GM23338 (cell line): ENCODE data around the gene SLCO4C1. TPM values are rescaled to one million over a fixed set of nuclear protein-coding genes. Genes with fewer than 3 reads are reported as not detected.

ENCODE experiments used
- ATAC-seq: fragments of 200-7000 bp; cut with Tn5 transposase; 3 replicates; pipeline ENCODE4 v1.9.1; 2020
- DNase-seq: peaks from one replicate; pipeline ENCODE4 v3.0.0-alpha.2; 2015; ENCODE audit warnings: low spot score
- H2AFZ ChIP-seq: fragments of 200-600 bp; sonication (generic); 2 replicates; pipeline ENCODE4 v1.8.0; 2016; ENCODE audit warnings: antibody characterized with exemption, mild to moderate bottlenecking, moderate library complexity
- H3F3A ChIP-seq: fragments of 200-600 bp; sonication (generic); replicated peaks from 2 replicates; pipeline ENCODE4 v1.8.0; 2017; ENCODE audit warnings: antibody characterized with exemption, mixed run types, low read depth
- H3K27ac ChIP-seq: fragments of 200-600 bp; sonication (generic); 2 replicates; pipeline ENCODE4 v1.6.1; 2016; ENCODE audit warnings: low read depth
- H3K27me3 ChIP-seq: fragments of 200-600 bp; sonication (generic); 2 replicates; pipeline ENCODE4 v1.8.0; 2016; ENCODE audit warnings: mild to moderate bottlenecking, mixed run types, moderate library complexity; ENCODE audit not compliant: insufficient read depth
- H3K36me3 ChIP-seq: fragments of 200-600 bp; sonication (generic); 2 replicates; pipeline ENCODE4 v1.8.0; 2016; ENCODE audit warnings: mild to moderate bottlenecking; ENCODE audit not compliant: insufficient read depth
- H3K4me1 ChIP-seq: fragments of 200-600 bp; sonication (generic); 2 replicates; pipeline ENCODE4 v1.8.0; 2016; ENCODE audit warnings: mild to moderate bottlenecking, moderate library complexity; ENCODE audit not compliant: insufficient read depth
- H3K4me2 ChIP-seq: fragments of 200-600 bp; sonication (generic); 2 replicates; pipeline ENCODE4 v1.7.1; 2017; ENCODE audit warnings: mixed run types
- H3K4me3 ChIP-seq: fragments of 200-600 bp; sonication (generic); 2 replicates; pipeline ENCODE4 v1.6.1; 2016; ENCODE audit warnings: mixed run types
- H3K79me2 ChIP-seq: fragments of 200-600 bp; sonication (generic); replicated peaks from 2 replicates; pipeline ENCODE4 v1.8.0; 2017; ENCODE audit warnings: mild to moderate bottlenecking; ENCODE audit not compliant: insufficient read depth
- H3K9me2 ChIP-seq: fragments of 200-600 bp; sonication (generic); 2 replicates; pipeline ENCODE4 v1.8.0; 2017; ENCODE audit not compliant: insufficient read depth
- H4K20me1 ChIP-seq: fragments of 200-600 bp; sonication (generic); replicated peaks from 2 replicates; pipeline ENCODE4 v1.8.0; 2017; ENCODE audit warnings: mild to moderate bottlenecking; ENCODE audit not compliant: insufficient read depth
- H3K27ac Mint-ChIP-seq: 2 replicates; pipeline ENCODE4 v1.8.0; 2020; ENCODE audit warnings: inconsistent platforms, mild to moderate bottlenecking, moderate library complexity, mixed read lengths
- H3K27me3 Mint-ChIP-seq: 3 replicates; pipeline ENCODE4 v1.8.0; 2022; ENCODE audit warnings: low read depth, mild to moderate bottlenecking, moderate library complexity, mixed read lengths, inconsistent platforms; ENCODE audit not compliant: insufficient read depth, poor library complexity
- H3K36me3 Mint-ChIP-seq: 3 replicates; pipeline ENCODE4 v1.8.0; 2021; ENCODE audit warnings: low read depth, mild to moderate bottlenecking, inconsistent platforms, moderate library complexity, mixed read lengths
- H3K4me1 Mint-ChIP-seq: 3 replicates; pipeline ENCODE4 v1.8.0; 2020; ENCODE audit warnings: mild to moderate bottlenecking, inconsistent platforms, mixed read lengths
- H3K4me3 Mint-ChIP-seq: 3 replicates; pipeline ENCODE4 v1.8.0; 2021; ENCODE audit warnings: moderate library complexity, mild to moderate bottlenecking, inconsistent platforms, mixed read lengths
- H3K9me3 Mint-ChIP-seq: 3 replicates; pipeline ENCODE4 v1.8.0; 2020; ENCODE audit warnings: moderate library complexity, mild to moderate bottlenecking, inconsistent platforms, mixed read lengths
- CREB1 ChIP-seq: fragments of 250-450 bp; sonication (Bioruptor Pico); IDR thresholded peaks from 2 replicates; pipeline ENCODE4 v1.5.0; 2020; ENCODE audit warnings: low read depth, mild to moderate bottlenecking, moderate library complexity
- EZH2 ChIP-seq: fragments of 200-600 bp; sonication (generic); IDR thresholded peaks from one replicate; pipeline ENCODE4 v1.8.0; 2017; ENCODE audit warnings: antibody characterized with exemption, mild to moderate bottlenecking, low read depth; ENCODE audit not compliant: unreplicated experiment
- NANOG ChIP-seq: IDR thresholded peaks from 2 replicates; pipeline ENCODE4 v1.6.1; 2016; ENCODE audit warnings: antibody characterized with exemption, borderline replicate concordance
- POLR2AphosphoS5 ChIP-seq: IDR thresholded peaks from 2 replicates; pipeline ENCODE4 v1.6.1; 2016; ENCODE audit warnings: antibody characterized with exemption, low read depth
- STAT1 ChIP-seq: IDR thresholded peaks from one replicate; pipeline ENCODE4 v1.6.1; 2016; ENCODE audit warnings: antibody characterized with exemption; ENCODE audit not compliant: unreplicated experiment
- ZNF114 ChIP-seq: fragments of 250-450 bp; sonication (Bioruptor Pico); IDR thresholded peaks from 2 replicates; pipeline ENCODE4 v1.5.0; 2020; ENCODE audit warnings: mild to moderate bottlenecking, moderate library complexity
- ZNF331 ChIP-seq: fragments of 250-450 bp; sonication (Bioruptor Pico); IDR thresholded peaks from 2 replicates; pipeline ENCODE4 v1.5.0; 2020; ENCODE audit warnings: low read depth, mild to moderate bottlenecking, moderate library complexity
- polyA plus RNA-seq: library from polyadenylated mRNA; unstranded; fragments of >200 nt; fragmentation: Nextera tagmentation; extraction: Ambion mirVana; gene quantifications from 2 replicates; pipeline ENCODE4 v1.2.1, GENCODE V29; 2016
- total RNA-seq: library from RNA; depleted of rRNA; stranded (reverse); fragments of >200 nt; shearing (Covaris generic); gene quantifications from 2 replicates; pipeline ENCODE4 v1.2.3, GENCODE V29; 2014
- TF ChIP-seq, protein P1 (sequence below): IDR thresholded peaks from one replicate; pipeline ENCODE4 v1.6.1; 2018; ENCODE audit warnings: antibody characterized with exemption; ENCODE audit not compliant: unreplicated experiment
- TF ChIP-seq, protein P2 (sequence below): IDR thresholded peaks from 2 replicates; pipeline ENCODE4 v1.6.1; 2016; ENCODE audit warnings: antibody characterized with exemption
- TF ChIP-seq, protein P3 (sequence below), 2 experiments: fragments of 200-600 bp in 1 of 2; sonication (generic) in 1 of 2; conservative IDR thresholded peaks; 2 replicates each; pipeline versions ENCODE4 v1.5.1 to v1.6.1; 2016 to 2017; ENCODE audit warnings: antibody characterized with exemption in 2 of 2, low read depth in 2 of 2, mild to moderate bottlenecking in 2 of 2, moderate library complexity in 1 of 2

SLCO4C1 gene
- total and polyA plus RNA-seq, 2 experiments from 2014 or later, result 2.4 to 6.7 TPM

DNA sequence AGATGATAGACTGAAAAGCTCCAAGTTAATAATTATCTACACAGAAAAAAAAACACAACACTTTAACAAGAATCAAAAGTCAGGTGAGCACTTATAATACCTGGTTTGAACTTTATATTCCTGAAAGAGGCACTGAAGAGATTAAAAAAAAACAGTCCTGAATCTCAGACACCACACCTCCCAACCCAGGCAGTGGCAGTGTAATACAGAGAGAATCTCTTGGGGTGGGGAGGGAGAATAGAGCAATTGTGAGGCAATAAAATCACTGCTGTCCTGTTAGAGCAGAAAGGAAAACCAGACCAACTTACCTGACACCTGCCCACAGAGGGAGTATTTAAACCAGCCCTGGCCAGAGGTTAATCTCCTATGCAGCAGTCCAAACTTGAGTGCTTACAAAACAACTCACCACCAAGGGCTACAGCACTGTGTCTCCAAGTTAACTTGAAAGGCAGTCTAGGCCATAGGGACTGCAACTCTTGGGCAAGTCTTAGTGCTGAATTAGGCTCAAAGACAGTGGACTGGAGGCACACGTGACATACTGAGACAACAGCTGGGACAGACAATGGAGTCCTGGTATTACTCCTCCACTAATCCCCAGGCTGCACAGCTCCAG lies 54.2 kb downstream of the SLCO4C1 start:
- TF ChIP-seq EZH2 (no peak), CREB1 (CRISPR knock-in tag) (no peak), ZNF331 (no peak), POLR2AphosphoS5 (no peak)
- TF ChIP-seq, protein P1, sequence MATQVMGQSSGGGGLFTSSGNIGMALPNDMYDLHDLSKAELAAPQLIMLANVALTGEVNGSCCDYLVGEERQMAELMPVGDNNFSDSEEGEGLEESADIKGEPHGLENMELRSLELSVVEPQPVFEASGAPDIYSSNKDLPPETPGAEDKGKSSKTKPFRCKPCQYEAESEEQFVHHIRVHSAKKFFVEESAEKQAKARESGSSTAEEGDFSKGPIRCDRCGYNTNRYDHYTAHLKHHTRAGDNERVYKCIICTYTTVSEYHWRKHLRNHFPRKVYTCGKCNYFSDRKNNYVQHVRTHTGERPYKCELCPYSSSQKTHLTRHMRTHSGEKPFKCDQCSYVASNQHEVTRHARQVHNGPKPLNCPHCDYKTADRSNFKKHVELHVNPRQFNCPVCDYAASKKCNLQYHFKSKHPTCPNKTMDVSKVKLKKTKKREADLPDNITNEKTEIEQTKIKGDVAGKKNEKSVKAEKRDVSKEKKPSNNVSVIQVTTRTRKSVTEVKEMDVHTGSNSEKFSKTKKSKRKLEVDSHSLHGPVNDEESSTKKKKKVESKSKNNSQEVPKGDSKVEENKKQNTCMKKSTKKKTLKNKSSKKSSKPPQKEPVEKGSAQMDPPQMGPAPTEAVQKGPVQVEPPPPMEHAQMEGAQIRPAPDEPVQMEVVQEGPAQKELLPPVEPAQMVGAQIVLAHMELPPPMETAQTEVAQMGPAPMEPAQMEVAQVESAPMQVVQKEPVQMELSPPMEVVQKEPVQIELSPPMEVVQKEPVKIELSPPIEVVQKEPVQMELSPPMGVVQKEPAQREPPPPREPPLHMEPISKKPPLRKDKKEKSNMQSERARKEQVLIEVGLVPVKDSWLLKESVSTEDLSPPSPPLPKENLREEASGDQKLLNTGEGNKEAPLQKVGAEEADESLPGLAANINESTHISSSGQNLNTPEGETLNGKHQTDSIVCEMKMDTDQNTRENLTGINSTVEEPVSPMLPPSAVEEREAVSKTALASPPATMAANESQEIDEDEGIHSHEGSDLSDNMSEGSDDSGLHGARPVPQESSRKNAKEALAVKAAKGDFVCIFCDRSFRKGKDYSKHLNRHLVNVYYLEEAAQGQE, result no peak
- TF ChIP-seq, protein P2, sequence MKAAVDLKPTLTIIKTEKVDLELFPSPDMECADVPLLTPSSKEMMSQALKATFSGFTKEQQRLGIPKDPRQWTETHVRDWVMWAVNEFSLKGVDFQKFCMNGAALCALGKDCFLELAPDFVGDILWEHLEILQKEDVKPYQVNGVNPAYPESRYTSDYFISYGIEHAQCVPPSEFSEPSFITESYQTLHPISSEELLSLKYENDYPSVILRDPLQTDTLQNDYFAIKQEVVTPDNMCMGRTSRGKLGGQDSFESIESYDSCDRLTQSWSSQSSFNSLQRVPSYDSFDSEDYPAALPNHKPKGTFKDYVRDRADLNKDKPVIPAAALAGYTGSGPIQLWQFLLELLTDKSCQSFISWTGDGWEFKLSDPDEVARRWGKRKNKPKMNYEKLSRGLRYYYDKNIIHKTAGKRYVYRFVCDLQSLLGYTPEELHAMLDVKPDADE, result no peak
- H3K4me2 ChIP-seq, result no peak overlapping the region
- no peaks in the 10 kb centered on the region for H3K4me1 Mint-ChIP-seq
- H2AFZ ChIP-seq, result no peak overlapping the region
- no peaks in the 10 kb centered on the region for H4K20me1 ChIP-seq
- peak; percentile 8 for DNase-seq
- no peaks in the 10 kb centered on the region for H3K9me3 Mint-ChIP-seq
- no peaks in the 10 kb centered on the region for H3K9me2 ChIP-seq
- H3K4me3 Mint-ChIP-seq, result no peak overlapping the region
- H3K4me1 ChIP-seq, result no peaks in the 10 kb centered on the region
- no peaks in the 10 kb centered on the region for H3K27me3 Mint-ChIP-seq
- H3F3A ChIP-seq, result no peaks in the 10 kb centered on the region
- no peaks in the 10 kb centered on the region for H3K36me3 ChIP-seq
- no peak overlapping the region for H3K27ac Mint-ChIP-seq
- ATAC-seq, result peak; percentile 39; the same call in 1 of the 3 replicates
- no peak overlapping the region for H3K27ac ChIP-seq
- H3K27me3 ChIP-seq, result no peaks in the 10 kb centered on the region
- no peaks in the 10 kb centered on the region for H3K36me3 Mint-ChIP-seq
- no peaks in the 10 kb centered on the region for H3K79me2 ChIP-seq
- H3K4me3 ChIP-seq, result no peak overlapping the region

DNA sequence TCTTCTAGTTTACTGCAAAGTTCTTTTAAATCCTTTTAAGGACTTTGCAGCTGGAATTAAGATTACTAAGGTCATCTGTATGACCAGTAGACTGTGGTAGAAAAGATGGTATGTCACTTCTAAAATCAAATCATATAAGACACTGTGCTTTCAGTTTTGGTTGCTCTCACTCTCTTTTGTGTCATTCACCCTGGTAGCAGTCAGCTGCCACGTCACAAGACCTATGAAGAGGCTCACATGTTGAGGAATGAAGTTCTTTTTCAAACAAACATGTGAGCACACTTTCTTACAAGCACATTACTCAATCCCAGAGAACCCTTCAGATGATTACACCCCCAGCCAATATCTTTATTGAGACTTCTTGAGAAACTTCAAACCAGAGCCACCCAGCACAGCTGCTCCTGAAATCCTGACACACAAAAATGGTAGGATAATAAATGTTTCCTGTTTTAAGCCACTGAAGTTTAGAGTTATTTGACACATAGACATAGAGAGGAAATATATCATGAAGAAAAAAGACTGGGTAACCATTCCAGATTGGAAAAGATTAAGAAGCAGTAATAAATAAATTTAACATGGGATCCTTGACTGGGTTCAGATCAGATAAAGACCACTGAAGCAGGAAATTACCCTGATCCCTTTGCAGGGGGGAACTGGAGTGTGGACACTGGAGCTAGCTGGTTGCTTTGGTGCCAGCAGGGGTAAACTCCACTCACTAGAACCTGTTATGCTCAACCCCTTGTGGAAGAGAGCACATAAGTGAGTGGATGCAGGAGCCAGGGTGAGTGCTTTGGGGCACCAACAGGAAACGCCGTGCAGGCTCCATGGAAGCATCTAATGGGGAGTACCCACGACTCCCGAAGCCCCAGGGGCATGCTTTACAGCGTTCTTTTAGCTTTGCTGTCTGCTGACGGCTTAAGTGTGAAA lies 64.1 kb downstream of the SLCO4C1 start:
- DNase-seq (no peak), ATAC-seq (no peak)
- Histone ChIP-seq H3K36me3 (no peaks in the 10 kb centered on the region), H3K9me2 (no peaks in the 10 kb centered on the region; the same call in 1 of the 2 replicates), H3K27ac (no peak overlapping the region), H3K79me2 (no peaks in the 10 kb centered on the region), H3K4me2 (no peak overlapping the region), H3K27me3 (no peaks in the 10 kb centered on the region), H3K4me3 (no peak overlapping the region), H2AFZ (no peak overlapping the region), H3K4me1 (0 out of 2 replicates have a peak, but pooled peaks cover 4% of the 10 kb centered on the region), H4K20me1 (no peaks in the 10 kb centered on the region), H3F3A (no peaks in the 10 kb centered on the region)
- H3K4me1 Mint-ChIP-seq, result peaks cover 5% of the 10 kb centered on the region; the same call in 2 of the 3 replicates
- no peak overlapping the region for H3K27ac Mint-ChIP-seq
- H3K36me3 Mint-ChIP-seq, result no peaks in the 10 kb centered on the region
- H3K9me3 Mint-ChIP-seq, result no peaks in the 10 kb centered on the region
- no peak overlapping the region for H3K4me3 Mint-ChIP-seq
- H3K27me3 Mint-ChIP-seq, result no peaks in the 10 kb centered on the region
- no peak for TF ChIP-seq POLR2AphosphoS5
- no peak for TF ChIP-seq CREB1 (CRISPR knock-in tag)
- TF ChIP-seq, protein P2, result no peak
- TF ChIP-seq, protein P1, result no peak
- no peak for TF ChIP-seq NANOG
- TF ChIP-seq ZNF331, result no peak
- no peak for TF ChIP-seq STAT1
- no peak for TF ChIP-seq ZNF114 (CRISPR knock-in tag)
- TF ChIP-seq, protein P3, sequence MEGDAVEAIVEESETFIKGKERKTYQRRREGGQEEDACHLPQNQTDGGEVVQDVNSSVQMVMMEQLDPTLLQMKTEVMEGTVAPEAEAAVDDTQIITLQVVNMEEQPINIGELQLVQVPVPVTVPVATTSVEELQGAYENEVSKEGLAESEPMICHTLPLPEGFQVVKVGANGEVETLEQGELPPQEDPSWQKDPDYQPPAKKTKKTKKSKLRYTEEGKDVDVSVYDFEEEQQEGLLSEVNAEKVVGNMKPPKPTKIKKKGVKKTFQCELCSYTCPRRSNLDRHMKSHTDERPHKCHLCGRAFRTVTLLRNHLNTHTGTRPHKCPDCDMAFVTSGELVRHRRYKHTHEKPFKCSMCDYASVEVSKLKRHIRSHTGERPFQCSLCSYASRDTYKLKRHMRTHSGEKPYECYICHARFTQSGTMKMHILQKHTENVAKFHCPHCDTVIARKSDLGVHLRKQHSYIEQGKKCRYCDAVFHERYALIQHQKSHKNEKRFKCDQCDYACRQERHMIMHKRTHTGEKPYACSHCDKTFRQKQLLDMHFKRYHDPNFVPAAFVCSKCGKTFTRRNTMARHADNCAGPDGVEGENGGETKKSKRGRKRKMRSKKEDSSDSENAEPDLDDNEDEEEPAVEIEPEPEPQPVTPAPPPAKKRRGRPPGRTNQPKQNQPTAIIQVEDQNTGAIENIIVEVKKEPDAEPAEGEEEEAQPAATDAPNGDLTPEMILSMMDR (conservative IDR thresholded peaks at IDR 0.05; ENCODE audit: low read depth in 2 of 2), result no peak
